RPMI7951 (cell line): Measurements from ENCODE around the gene GPR85. TPM values are rescaled to one million over a fixed set of nuclear protein-coding genes. Genes with fewer than 3 reads are reported as not detected.
"Not testable (repeated sequence)": the region's sequence is repeated elsewhere in the genome, so short reads cannot be mapped to it uniquely, and the experiment has no call there.

ENCODE experiments used
- DNase-seq: peaks from one replicate; pipeline ENCODE4 v3.0.0-alpha.2; 2012; ENCODE audit warnings: low read depth
- total RNA-seq: library from RNA; depleted of rRNA; stranded (reverse); fragments of >200 nt; shearing (Covaris generic); gene quantifications from 2 replicates; pipeline ENCODE4 v1.2.3, GENCODE V29; 2014; rRNA removed

The GPR85 gene, protein sequence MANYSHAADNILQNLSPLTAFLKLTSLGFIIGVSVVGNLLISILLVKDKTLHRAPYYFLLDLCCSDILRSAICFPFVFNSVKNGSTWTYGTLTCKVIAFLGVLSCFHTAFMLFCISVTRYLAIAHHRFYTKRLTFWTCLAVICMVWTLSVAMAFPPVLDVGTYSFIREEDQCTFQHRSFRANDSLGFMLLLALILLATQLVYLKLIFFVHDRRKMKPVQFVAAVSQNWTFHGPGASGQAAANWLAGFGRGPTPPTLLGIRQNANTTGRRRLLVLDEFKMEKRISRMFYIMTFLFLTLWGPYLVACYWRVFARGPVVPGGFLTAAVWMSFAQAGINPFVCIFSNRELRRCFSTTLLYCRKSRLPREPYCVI
- total RNA-seq: 3.1 and 4.2 TPM in 2 replicates

DNA sequence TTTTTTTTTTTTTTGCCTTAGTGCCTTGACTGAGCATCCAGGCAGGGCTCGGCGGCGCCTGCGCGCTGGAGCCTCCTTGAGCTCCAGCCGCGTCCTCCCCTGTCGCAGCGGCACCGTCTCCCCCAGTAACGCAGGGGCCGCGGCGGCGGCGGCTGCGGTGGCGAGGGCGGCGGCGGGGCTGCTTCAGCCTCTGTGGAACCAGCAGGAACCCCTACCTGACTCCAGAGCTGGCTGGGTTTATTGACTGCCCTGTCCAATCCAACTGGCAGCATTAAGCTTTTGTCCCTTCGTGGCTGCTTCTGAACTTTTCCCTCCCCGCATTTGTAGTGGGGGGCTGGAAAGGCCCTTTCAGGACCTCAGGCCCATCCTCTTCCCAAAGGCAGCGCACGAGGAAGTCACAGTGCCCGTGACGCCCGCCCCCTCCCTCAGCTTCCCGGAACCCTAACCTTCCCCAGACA is at the start of gene GPR85:
Gene GPR85, minus strand, starts transcription at position 397 of the 458 bp plus-strand sequence. CDS start 2,106 bp downstream, outside the sequence.
- DNase-seq: peak; percentile 76

DNA sequence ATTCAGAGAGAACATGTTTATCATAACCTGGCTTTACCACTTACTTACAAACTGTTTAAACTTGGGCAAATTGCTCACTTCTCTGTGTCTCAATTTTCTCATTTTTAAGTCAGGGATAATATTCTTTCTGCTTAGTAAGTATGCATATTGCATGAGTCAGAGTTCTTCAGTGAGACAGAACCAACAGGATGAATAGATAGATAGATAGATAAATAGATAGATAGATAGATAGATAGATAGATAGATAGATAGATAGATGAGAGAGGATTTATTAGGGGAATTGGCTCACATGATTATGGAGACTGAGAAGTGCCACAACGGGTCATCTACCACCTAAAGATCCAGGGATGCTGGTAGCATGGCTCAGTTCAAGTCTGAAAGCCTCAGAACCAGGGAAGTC is 47.4 kb upstream of the GPR85 start:
- no peak for DNase-seq

DNA sequence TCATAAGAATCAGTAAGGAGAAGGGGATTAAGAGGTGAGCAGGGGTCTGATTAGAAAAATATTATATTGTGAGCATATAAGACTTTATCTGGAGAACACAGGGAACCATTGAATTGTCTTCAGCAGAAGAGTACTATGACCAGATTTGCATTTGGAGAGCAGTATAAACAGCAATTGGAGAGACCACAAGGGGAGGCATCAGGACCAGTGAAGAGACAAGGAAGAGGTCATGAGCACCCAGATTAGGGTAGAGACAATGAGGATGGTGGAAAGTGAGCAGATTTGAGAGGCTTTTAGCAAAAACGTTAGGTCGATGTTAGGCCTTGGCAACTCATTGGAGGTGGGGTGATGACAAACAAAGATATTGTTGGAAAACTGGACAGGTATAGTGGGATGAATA is 44.7 kb upstream of the GPR85 start:
- DNase-seq: no peak

DNA sequence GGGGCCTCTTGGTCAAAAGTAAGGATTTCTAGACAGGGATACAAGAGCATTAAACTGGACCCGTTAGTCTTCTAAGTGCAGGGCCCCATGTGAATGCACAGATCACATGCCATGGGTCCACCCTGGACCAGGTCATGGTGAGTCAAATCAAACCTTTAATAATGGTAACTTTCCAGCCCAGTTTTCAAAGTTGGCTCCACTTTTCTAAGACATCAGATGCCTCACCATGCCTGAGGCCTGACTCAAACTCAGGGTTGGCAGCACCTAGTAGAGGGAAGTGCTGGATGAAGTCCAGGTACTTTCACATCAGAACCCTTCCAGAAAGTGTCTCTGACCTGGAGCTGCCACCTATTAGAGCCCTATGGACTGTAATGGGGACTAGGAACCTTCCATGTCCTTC is 41.4 kb upstream of the GPR85 start:
- peak; percentile 19 for DNase-seq

DNA sequence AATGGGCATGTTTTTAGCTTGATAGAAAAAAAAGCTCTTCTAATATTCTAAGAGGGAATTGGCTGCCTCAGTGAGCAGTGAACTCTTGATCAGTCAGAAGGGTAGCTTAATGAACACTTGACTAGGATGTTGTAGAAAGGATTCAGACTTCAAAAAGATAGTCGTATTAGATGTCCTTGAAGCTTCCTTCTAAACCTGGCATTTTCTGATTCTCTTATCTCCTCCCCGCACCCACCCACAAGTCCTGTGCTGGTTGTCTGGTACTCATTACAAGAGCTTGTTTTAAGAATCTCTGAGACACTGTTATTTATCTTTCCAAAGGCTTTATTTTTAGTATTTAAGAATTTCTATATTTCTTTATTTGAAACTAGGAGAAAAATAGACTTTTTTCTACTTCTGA is 39.1 kb upstream of the GPR85 start:
- DNase-seq: no peak

DNA sequence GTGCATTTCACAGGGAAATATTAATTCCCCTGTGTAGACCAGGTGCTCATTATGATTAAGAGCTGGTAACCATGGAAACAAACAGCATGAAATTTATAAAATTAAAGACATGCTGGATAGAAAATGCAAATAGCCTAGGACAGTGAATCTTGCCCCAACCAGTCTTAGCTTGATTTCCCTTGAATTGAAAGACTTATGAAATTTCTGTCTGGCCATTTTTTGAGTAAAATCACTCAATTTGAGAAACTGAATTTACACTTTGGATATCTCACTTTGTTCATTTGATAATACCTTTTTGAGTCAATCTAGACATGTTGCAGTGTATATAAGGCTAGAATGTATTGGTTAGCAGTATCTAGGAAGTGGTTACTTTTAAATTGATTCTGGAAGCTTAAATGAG is 36.1 kb upstream of the GPR85 start:
- DNase-seq: no peak

DNA sequence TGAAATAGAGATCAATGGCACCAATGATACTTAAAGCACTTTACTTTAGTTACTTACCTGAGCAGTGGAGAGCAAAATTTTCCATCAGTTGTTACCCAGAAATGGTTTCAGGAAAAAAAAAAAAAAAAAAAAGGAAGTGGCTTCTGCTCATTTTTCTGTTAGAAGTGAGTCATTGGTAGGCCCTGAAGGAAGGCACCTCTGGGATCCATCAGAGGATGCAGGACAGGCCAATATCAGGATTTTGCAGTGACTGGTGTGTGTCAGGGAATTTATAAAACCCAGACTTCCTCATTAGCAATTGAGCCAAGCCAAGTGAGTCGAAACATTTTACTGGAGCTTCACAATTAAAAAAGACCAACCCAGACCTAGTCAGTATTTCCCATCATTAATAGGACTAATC is 34.0 kb upstream of the GPR85 start:
- peak; percentile 23 for DNase-seq

DNA sequence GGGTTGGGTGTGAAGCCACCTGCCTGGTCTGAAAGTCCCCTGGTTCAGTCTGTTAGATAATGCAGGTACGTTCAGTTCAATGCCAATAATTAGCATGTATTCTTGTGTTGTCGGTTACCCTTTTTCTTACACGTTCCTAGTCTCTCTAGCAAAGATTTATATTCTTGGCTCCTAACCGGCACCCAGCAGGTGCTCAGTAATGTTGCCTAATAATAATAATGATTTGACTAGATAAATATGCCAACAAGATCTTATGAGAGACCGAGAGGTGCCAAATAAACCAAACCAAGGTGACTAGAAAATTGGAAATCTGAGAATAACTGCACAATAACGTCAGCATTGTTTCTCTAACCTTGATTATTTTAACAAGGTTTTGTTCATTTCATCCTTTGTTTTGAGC is 32.8 kb upstream of the GPR85 start:
- no peak for DNase-seq

DNA sequence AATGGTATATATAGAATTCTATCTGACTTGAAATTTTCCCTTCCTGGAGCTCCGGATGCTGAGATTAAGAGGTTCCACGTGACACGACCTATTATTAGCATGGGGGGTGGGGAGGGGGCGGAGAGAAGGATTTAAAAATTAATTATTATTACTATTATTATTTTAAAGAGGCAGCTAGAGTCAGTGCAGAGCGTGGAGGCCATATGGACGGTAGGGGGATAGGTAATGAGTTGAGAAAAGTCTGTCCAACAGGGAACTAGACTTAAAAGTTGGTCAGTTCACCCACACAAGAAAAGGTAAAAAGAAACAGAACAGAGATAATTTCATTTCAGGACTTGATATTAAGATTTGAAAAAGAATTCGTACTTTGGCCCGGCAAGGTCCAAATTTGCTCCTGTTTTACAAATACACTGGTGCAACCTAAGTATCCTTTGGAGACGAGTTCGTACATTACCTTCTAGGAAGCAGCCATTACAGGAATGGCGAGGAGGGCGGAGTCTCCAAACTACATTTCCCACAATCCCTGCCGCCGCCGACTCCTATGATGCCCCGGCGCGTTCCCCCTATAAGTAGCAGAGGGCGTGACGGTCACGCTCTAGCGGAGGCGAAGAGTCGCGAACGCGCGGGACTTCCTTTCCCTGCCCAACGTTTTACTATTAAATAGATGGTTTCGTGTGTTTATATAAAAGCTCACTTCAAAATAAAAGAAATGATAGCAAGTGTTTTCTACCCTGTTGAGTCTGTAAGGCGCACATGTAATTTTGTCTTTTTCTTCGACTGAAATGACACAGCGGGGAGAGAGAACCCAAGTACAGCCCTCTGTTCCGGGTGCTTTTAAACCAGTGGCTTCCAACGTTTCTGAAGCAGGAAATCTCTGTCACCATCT is 31.7 kb upstream of the GPR85 start, which contains the start of gene SMIM30:
Gene SMIM30, minus strand, starts transcription at position 481 of the 886 bp plus-strand sequence. CDS start 976 bp downstream, outside the sequence.
- DNase-seq: peak; percentile 89

DNA sequence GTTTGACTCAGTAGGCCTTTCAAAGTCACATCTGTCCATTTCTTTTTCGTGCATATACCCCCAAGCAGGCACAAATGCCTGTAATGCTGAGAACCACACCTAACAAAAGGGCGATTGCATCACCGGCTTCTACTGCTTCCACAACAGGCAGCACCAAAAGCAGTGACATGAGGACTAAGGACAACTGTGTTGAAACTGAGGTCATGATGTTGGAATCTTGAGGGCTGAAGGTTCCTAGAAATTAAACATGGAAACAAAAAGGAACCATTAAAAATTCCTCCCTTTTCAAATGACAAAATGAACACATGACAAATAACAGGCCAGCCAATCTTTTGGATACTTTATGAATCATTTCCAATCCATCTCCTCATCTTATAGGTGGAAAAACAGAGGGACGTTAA is 30.7 kb upstream of the GPR85 start:
- not testable (repeated sequence) for DNase-seq

DNA sequence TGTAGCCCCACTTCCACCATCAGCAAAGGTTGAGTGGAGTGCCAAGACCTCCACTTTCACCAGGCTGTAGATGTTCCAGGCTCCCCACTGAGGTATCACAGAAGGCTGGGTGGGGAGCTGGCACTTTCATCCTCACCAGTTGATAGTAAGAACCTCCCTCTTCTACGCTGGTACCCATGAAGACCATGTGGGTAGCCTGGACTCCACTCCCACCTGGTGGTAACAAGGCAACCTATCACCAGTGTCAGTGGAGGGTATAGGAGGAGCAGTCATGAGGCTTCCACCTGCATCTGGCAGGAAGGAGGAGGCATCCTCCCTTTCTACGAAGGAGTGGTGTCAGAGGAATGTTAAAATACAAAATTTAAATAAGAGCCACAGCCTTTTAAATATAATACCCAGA is 27.3 kb upstream of the GPR85 start:
- DNase-seq: peak; percentile 24

DNA sequence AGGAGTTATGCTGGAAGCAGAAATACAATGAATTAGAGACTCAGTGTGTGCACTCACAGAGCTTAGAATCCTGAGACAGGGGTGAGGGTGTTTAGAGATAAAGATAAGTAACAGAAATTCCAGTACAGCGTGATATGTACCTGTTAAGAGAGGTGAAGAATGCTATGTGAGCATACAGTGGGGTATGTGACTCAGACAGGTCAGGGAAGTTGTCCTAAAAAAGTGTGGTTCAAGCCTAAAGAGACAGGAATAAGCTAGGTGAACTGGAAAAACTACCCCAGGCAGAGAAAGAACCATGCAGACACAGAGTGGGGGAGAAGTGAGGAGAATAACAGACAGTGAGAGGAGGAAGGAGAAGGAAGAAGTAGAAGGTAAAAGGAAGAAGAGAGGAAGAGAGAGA is 23.1 kb upstream of the GPR85 start:
- DNase-seq: no peak

DNA sequence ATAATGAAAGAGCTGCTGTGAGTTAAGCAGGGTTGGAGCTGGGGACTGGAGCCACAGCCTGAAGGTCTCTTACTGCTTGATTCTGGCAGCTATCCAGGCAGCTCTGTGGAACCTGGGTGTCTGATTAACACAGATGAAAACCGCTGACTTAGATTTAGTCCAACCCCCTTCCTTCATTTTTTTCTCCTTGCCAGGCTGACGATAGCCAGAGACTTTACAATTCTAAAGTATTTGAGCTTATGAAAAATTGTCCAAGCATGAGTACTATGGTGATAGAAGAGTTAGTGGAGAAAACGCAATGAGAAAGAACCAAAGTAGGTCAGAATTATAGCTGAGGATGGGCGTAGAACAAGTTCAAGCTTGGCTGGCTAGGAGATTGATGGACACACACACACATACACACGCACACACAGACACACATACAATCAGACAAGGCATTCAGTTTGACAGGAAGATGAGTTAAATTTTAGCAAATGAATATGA is 13.5 kb upstream of the GPR85 start:
- DNase-seq: peak; percentile 81

DNA sequence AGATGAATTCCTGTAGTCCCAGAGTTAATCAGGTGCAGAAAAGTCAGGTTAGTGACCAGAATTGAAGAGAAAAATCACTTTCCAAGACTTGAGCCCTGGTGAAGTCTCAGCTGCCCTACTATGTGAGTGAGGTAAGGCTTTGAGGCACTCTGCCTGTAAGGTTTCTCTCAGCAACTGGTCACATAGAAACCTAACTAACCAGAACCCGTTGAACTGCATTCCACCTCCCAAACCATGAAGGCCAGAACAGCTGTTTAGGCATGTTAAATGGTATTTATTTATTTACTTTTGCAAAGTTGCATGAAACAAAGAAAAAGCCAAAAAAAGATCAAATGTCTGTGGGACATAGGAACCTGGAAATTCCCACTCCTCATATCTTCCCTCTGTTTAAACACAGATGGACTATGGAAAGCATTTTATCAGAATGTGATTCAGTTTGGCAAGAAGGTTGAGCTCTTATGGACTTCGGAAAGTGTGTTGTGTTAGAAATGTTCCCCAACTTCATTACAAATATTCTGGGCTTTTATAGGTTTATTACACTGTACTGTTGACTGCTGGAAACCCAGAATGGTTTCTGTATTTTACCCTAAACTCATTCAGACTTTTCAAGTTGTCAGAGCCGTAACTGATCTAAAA is 12.8 kb upstream of the GPR85 start:
- DNase-seq: no peak

DNA sequence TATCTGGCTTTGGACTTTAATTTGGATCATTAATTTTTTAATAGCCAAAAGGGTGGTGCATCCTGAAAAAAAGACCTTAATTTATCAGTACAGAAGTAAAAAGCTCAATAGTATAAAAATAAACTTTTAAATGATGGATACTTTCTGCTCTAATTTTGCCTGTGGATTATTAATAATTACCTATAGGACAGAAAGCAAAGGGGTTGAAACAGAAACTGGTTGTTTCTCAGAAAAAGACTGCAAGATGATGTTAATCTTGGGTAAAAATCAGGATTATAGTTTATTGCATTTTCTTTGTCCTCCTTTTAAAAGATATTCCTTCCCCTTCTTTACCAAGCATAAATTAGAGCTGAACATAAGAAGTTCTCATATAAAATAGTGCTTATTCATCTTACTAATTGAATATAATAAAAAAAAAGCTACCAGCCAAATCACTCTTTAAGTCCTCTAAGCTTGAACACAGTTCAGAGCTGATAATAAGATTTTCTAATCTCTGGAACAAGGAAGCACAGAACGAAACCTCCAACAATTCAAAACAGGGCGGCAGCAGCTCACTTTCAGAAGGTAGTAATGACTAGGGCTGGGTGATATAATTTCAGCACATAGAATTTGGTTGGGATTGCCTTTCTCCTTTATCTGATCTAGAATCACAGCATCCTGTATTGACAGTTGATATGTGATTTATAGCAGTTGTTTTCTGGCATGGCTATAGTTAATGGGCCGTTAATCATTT is 8.1 kb upstream of the GPR85 start:
- DNase-seq: no peak

DNA sequence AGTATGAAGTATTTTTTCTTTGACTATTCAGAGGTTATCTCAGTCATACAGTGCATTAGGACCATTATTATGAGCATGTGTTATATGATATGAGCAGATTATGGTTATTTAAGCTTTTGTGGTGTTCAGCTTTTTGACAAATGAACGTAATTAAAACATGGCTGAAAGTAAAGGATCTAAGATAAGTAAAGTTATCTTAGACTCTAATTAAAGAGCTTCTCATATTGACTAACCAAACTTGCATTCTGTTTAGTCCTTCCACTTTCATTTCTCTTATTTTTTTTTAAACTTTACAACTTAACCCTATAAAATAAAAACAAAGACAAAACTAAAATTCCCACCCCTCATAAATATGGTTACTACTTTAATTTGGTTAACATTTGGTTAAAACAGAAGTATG is 6.9 kb upstream of the GPR85 start:
- DNase-seq: no peak

DNA sequence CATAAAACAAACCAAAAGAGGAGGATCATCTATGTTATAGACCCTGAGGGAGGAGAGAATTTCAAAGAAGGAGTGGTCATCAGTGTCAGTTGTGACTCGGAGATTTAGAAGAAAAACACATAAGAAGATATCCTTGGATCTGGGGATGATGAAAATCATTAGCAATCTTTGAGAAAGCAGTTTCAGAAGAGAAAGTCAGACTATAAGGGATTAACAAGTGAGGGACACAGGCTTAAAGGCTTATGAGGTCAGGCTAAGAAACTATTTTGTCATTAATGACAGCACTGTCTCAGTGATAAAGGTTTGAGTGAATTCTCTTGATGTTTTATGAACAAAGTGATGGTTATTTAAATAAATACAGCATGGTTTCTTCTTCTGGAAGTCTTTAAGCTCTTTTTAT is 6.1 kb upstream of the GPR85 start:
- no peak for DNase-seq

DNA sequence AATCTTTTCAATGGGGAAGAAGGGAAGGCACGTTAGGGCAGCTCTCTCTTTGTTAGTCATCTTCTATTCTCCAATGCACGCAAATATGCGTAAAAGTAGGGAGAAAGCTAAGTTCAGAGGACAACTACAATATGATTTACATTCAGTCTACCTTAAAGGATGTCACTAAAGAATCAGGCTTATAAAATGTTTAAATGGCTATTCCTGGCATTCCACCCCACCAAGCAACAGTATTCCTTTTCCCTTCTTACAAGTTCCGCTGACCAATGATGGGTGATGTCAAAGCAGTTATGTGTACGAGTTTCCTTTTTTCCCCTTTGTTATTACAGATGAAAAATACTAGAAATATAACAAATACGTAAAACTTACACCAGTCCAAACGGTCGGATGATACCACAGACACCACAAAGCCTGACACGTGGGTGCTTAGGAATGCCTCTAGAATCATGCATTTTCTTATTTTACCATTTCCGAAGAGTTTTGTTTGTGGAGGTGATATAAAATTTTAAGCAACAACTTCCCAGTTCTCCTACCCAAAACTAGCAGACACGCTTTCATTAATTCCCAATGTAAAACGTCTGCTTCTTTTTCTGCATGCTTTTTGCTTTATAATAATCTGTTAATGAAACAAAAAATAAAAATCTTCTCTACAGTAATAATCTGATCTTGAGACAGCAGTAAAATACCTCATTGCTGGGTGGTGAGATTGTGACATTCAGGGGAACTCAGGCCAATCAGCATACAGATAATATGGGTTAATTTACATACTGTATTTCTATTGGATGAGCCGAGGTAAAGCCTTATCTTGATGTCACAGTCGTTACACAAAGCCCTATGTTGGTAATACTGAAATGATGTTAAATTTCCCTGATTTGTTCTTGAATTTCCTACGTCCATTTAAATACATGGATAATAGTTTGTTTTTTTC is 708 bp upstream of the GPR85 start:
- DNase-seq: peak; percentile 92

DNA sequence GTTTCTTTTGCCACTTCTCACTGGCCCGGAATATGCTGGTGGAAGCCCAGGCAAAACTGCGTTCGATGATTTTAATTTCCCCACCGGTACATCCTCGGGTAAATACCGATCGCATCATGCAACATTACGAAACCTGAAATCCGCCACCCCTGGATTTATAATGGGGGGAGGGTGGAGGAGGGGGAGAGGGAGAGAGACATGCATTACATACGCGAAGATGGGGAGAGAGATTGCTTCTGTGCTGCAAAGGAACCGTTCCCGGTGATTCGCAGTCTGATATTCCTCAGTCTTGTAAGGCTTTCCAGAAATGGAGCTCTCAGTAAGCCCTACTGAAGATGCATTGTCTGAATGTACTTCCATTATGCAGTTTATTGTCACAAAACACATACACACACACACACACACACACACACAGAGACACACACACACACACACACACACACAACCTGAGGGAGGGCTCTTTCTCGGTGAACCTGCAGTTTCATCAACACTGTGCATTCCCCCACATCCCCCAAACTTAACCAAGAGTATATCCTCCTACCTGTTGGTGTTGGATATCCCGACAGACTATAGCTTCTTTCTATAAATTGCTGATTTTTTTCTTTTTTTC is 741 bp downstream of the GPR85 start:
- peak; percentile 35 for DNase-seq
